Muscle of leg (tissue), 9 donors: ENCODE results near the gene DYDC2. TPM values are rescaled to one million over a fixed set of nuclear protein-coding genes. Genes with fewer than 3 reads are reported as not detected.

Experiments used
- polyA plus RNA-seq, 8 donors: library from polyadenylated mRNA; unstranded; fragments of 120-200 nt; gene quantifications; one replicate each; pipeline versions ENCODE4 v1.2.1 to v1.2.3, GENCODE V29; 2013; ENCODE audit warnings: inconsistent platforms in 1 of 8, low replicate concordance in 1 of 8; ENCODE audit not compliant: insufficient read length in 8 of 8, insufficient read depth in 1 of 8
- total RNA-seq: library from RNA; stranded (reverse); fragments of 120-200 nt; gene quantifications from one replicate; pipeline ENCODE4 v1.2.4, GENCODE V29; 2013

DYDC2 gene
- total and polyA plus RNA-seq, 9 donors = 0.04 to 0.22 (median 0.12) TPM; not detected in 5

Other genes with a start within 250 kb of the DYDC2 start
- gene PLAC9, start 224.1 kb upstream of the DYDC2 start, total RNA-seq = 137 TPM
- 100 to 1,000 TPM in 5 of 8 donors, 10 to 100 TPM in 3; 81.2 to 121 (median 104) TPM for gene PLAC9, start 224.1 kb upstream of the DYDC2 start, polyA plus RNA-seq
- 78.8 TPM for gene ANXA11, start 151.2 kb upstream of the DYDC2 start, total RNA-seq
- gene ANXA11, start 151.2 kb upstream of the DYDC2 start, polyA plus RNA-seq = 100 to 1,000 TPM in 1 of 8 donors, 10 to 100 TPM in 7; 81.4 to 103 (median 92.9) TPM
- gene MAT1A, start 67.1 kb upstream of the DYDC2 start, total RNA-seq = 0.04 TPM
- under 1 TPM in 7 of 8 donors, not detected in 1; 0.07 to 0.73 (median 0.18) TPM for gene MAT1A, start 67.1 kb upstream of the DYDC2 start, polyA plus RNA-seq
- gene DYDC1, start within 50 bp of the DYDC2 start, total RNA-seq = not detected
- gene DYDC1, start within 50 bp of the DYDC2 start, polyA plus RNA-seq = not detected
- 77.6 TPM for gene PRXL2A, start 51.8 kb downstream of the DYDC2 start, total RNA-seq
- 10 to 100 TPM; 62.1 to 86.7 (median 72.3) TPM for gene PRXL2A, start 51.8 kb downstream of the DYDC2 start, polyA plus RNA-seq
- gene TSPAN14, start 97.5 kb downstream of the DYDC2 start, total RNA-seq = 15.8 TPM
- 10 to 100 TPM; 32.9 to 59.5 (median 45.7) TPM for gene TSPAN14, start 97.5 kb downstream of the DYDC2 start, polyA plus RNA-seq
- 0.04 TPM for gene SH2D4B, start 181.1 kb downstream of the DYDC2 start, total RNA-seq
- gene SH2D4B, start 181.1 kb downstream of the DYDC2 start, polyA plus RNA-seq = under 1 TPM in 5 of 8 donors, not detected in 3; 0.04 to 0.20 (median 0.16) TPM